GM06990 (cell line): Measurements from ENCODE around the gene ELF1.

ENCODE experiments used
- DNase-seq: peaks from one replicate; pipeline ENCODE4 v3.0.0-alpha.2; 2011; ENCODE audit not compliant: insufficient read length; ENCODE audit errors: extremely low read depth
- H3K27me3 ChIP-seq: replicated peaks from 2 replicates; pipeline ENCODE4 v1.6.0; 2011; ENCODE audit warnings: low read length; ENCODE audit not compliant: control insufficient read depth, insufficient read depth
- H3K36me3 ChIP-seq: 2 replicates; pipeline ENCODE4 v1.5.1; 2011; ENCODE audit warnings: low read length; ENCODE audit not compliant: control insufficient read depth, insufficient read depth
- H3K4me3 ChIP-seq: replicated peaks from 2 replicates; pipeline ENCODE4 v1.5.1; 2011; ENCODE audit warnings: low read depth, mild to moderate bottlenecking, control low read depth, low read length
- CTCF ChIP-seq: IDR thresholded peaks from 2 replicates; pipeline ENCODE4 v1.5.1; 2011; ENCODE audit warnings: low read length, control low read depth, mild to moderate bottlenecking, inconsistent platforms; ENCODE audit not compliant: insufficient read depth, poor library complexity, severe bottlenecking

ELF1 gene

GRCh38 chr13:41056194-41056593, 37.1 kb upstream of the ELF1 start:
- no peaks in the 10 kb centered on the region for H3K36me3 ChIP-seq
- no peaks in the 10 kb centered on the region for H3K27me3 ChIP-seq
- TF ChIP-seq CTCF: no peak
- no peak for DNase-seq
- no peak overlapping the region for H3K4me3 ChIP-seq

GRCh38 chr13:41054919-41055619, 36.0 kb upstream of the ELF1 start:
- H3K27me3 ChIP-seq: no peaks in the 10 kb centered on the region
- H3K4me3 ChIP-seq: no peak overlapping the region
- no peak for DNase-seq
- H3K36me3 ChIP-seq: no peaks in the 10 kb centered on the region
- TF ChIP-seq CTCF: peak; percentile 28

- TF ChIP-seq CTCF: peak; percentile 47
- H3K36me3 ChIP-seq: no peaks in the 10 kb centered on the region
- no peaks in the 10 kb centered on the region for H3K27me3 ChIP-seq
- H3K4me3 ChIP-seq: no peak overlapping the region
- peak; percentile 34 for DNase-seq
Observed at GRCh38 chr13:41054212-41054877, 35.2 kb upstream of the ELF1 start.

- DNase-seq: peak; percentile 45
- no peak for TF ChIP-seq CTCF
- Histone ChIP-seq H3K36me3 (no peaks in the 10 kb centered on the region), H3K27me3 (no peaks in the 10 kb centered on the region), H3K4me3 (no peak overlapping the region; the same call in 1 of the 2 replicates)
Observed at GRCh38 chr13:41053384-41053826, 34.3 kb upstream of the ELF1 start.

- Histone ChIP-seq H3K27me3 (no peaks in the 10 kb centered on the region), H3K4me3 (no peak overlapping the region), H3K36me3 (no peaks in the 10 kb centered on the region)
- TF ChIP-seq CTCF: no peak
- no peak for DNase-seq
Observed at GRCh38 chr13:41052441-41052840, 33.3 kb upstream of the ELF1 start.
